ENCODE data around the gene SVOPL. TPM values are rescaled to one million over a fixed set of nuclear protein-coding genes. Genes with fewer than 3 reads are reported as not detected.

Gene SVOPL
- polyA plus RNA-seq, 1 donor: 6.4 TPM

- no CpG with 5 or more reads among the region's 1 CpG for WGBS (ENCODE audit: insufficient coverage, low lambda C conversion rate)
- peaks cover 76% of the 10 kb centered on the region for H3K36me3 ChIP-seq (ENCODE audit: control insufficient read depth, insufficient read depth, low read length)
These were observed 152.1 kb downstream of the SVOPL start for GRCh38 chr7:138549082-138549481.

GRCh38 chr7:138546829-138547228, 154.3 kb downstream of the SVOPL start:
- Histone ChIP-seq H3K4me1 (ENCODE audit: control insufficient read depth, insufficient read depth, low read length) (no peaks in the 10 kb centered on the region), H3K27me3 (ENCODE audit: control insufficient read depth, insufficient read depth, low read length) (no peaks in the 10 kb centered on the region), H3K36me3 (ENCODE audit: control insufficient read depth, insufficient read depth, low read length) (peaks cover 69% of the 10 kb centered on the region), H3K9me3 (ENCODE audit: control insufficient read depth, low read depth, low read length) (peaks cover 14% of the 10 kb centered on the region), H3K27ac (ENCODE audit: low read length) (no peak overlapping the region), H3K4me3 (ENCODE audit: low read length) (no peak overlapping the region)
- DNase-seq: no peak
- WGBS (ENCODE audit: insufficient coverage, low lambda C conversion rate): 100% methylated on average over 2 of the region's 2 CpGs

More at GRCh38 chr7:138549082-138549481, 152.1 kb downstream of the SVOPL start:
- Histone ChIP-seq H3K9me3 (ENCODE audit: control insufficient read depth, low read depth, low read length) (peaks cover 14% of the 10 kb centered on the region), H3K27me3 (ENCODE audit: control insufficient read depth, insufficient read depth, low read length) (no peaks in the 10 kb centered on the region), H3K4me1 (ENCODE audit: control insufficient read depth, insufficient read depth, low read length) (no peaks in the 10 kb centered on the region), H3K4me3 (ENCODE audit: low read length) (no peak overlapping the region), H3K27ac (ENCODE audit: low read length) (no peak overlapping the region)
- DNase-seq: no peak

- H3K36me3 ChIP-seq (ENCODE audit: control insufficient read depth, insufficient read depth, low read length): peaks cover 74% of the 10 kb centered on the region
These were observed 155.0 kb downstream of the SVOPL start for GRCh38 chr7:138546064-138546619.

GRCh38 chr7:138545123-138545522, 156.0 kb downstream of the SVOPL start:
- no peaks in the 10 kb centered on the region for H3K4me1 ChIP-seq (ENCODE audit: control insufficient read depth, insufficient read depth, low read length)
- no peaks in the 10 kb centered on the region for H3K27me3 ChIP-seq (ENCODE audit: control insufficient read depth, insufficient read depth, low read length)
- H3K27ac ChIP-seq (ENCODE audit: low read length): no peak overlapping the region
- 100% methylated on average over 4 of the region's 6 CpGs for WGBS (ENCODE audit: insufficient coverage, low lambda C conversion rate)
- no peak overlapping the region for H3K4me3 ChIP-seq (ENCODE audit: low read length)
- H3K9me3 ChIP-seq (ENCODE audit: control insufficient read depth, low read depth, low read length): peaks cover 11% of the 10 kb centered on the region
- H3K36me3 ChIP-seq (ENCODE audit: control insufficient read depth, insufficient read depth, low read length): peaks cover 76% of the 10 kb centered on the region
- no peak for DNase-seq

More at GRCh38 chr7:138546064-138546619, 155.0 kb downstream of the SVOPL start:
- WGBS (ENCODE audit: insufficient coverage, low lambda C conversion rate): no CpG with 5 or more reads among the region's 5 CpGs
- no peaks in the 10 kb centered on the region for H3K27me3 ChIP-seq (ENCODE audit: control insufficient read depth, insufficient read depth, low read length)
- no peaks in the 10 kb centered on the region for H3K4me1 ChIP-seq (ENCODE audit: control insufficient read depth, insufficient read depth, low read length)
- no peak overlapping the region for H3K27ac ChIP-seq (ENCODE audit: low read length)
- no peak overlapping the region for H3K4me3 ChIP-seq (ENCODE audit: low read length)
- DNase-seq: no peak
- H3K9me3 ChIP-seq (ENCODE audit: control insufficient read depth, low read depth, low read length): peaks cover 14% of the 10 kb centered on the region

Other genes starting within 250 kb of the SVOPL start
- gene TRIM24, start 241.1 kb downstream of the SVOPL start, polyA plus RNA-seq: 35.8 TPM
- gene TMEM213, start 96.6 kb upstream of the SVOPL start, polyA plus RNA-seq: 0.01 TPM
- gene ATP6V0A4, start 96.8 kb upstream of the SVOPL start, polyA plus RNA-seq: 0.12 TPM

Data from large intestine (tissue), 3 donors.